A673 (cell line): Measurements from ENCODE around the gene SWI5.

Experiments
- CTCF ChIP-seq: fragments of 300-800, 200-600 bp; sonication (generic); conservative IDR thresholded peaks from 2 replicates; pipeline ENCODE4 v1.5.1; 2017; ENCODE audit warnings: low read depth, mild to moderate bottlenecking, antibody characterized with exemption, low read length, moderate library complexity, mixed read lengths
- EZH2 ChIP-seq: fragments of 200-600 bp; sonication (generic); IDR thresholded peaks from 2 replicates; pipeline ENCODE4 v1.6.1; 2017; ENCODE audit warnings: borderline replicate concordance, low read depth, mild to moderate bottlenecking, mixed read lengths, antibody characterized with exemption, low read length; ENCODE audit not compliant: poor library complexity, severe bottlenecking

- TF ChIP-seq CTCF = no peak
- no peak for TF ChIP-seq EZH2
Measured at GRCh38 chr9:128288273-128289004, 12.4 kb downstream of the SWI5 start.
